Fibroblast of pulmonary artery (primary cell): ENCODE data around the gene SWSAP1.

Experiments
- DNase-seq: peaks from one replicate; pipeline ENCODE4 v3.0.0-alpha.2; 2010; ENCODE audit warnings: low read depth
- H3K4me3 ChIP-seq: replicated peaks from 2 replicates; pipeline ENCODE4 v1.5.1; 2011; ENCODE audit warnings: low read depth, mild to moderate bottlenecking, control low read depth, low read length, moderate library complexity
- CTCF ChIP-seq: IDR thresholded peaks from 2 replicates; pipeline ENCODE4 v1.5.1; 2011; ENCODE audit warnings: mild to moderate bottlenecking, control low read depth, low read length, inconsistent platforms; ENCODE audit errors: missing control alignments

The SWSAP1 gene

GRCh38 chr19:11356676-11357550, 17.6 kb upstream of the SWSAP1 start:
- no peak for TF ChIP-seq CTCF
- DNase-seq = no peak
- H3K4me3 ChIP-seq = no peak overlapping the region

- no peak overlapping the region for H3K4me3 ChIP-seq
- DNase-seq = no peak
- TF ChIP-seq CTCF = no peak
These were observed 15.0 kb upstream of the SWSAP1 start for GRCh38 chr19:11359421-11359820.

- TF ChIP-seq CTCF = no peak
- no peak overlapping the region for H3K4me3 ChIP-seq
These were observed 13.3 kb upstream of the SWSAP1 start for GRCh38 chr19:11361037-11361770.

GRCh38 chr19:11361771-11362731, 12.4 kb upstream of the SWSAP1 start:
- DNase-seq = no peak
- no peak overlapping the region for H3K4me3 ChIP-seq
- TF ChIP-seq CTCF = no peak

More at GRCh38 chr19:11361037-11361770, 13.3 kb upstream of the SWSAP1 start:
- no peak for DNase-seq

DNA sequence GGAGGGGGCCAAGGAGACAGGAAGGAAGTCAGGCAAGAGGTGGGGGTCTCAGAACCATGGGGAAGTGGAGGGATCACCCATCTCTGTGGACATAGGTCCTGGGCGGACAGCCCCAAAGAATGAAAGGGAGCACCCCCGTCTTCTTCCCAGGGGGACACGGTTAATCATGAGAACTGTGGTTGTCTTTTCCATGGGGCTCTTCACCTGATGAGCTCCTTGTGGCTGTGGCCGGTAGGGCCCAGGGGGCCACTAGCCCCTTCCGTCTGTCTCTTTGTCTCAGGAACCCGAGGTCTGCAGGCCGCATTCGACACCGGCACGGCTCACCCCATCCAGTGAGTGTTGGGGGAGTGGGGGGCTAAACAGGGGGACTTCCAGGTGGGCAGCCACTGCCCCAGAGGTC, 10.6 kb upstream of the SWSAP1 start:
- no peak for DNase-seq
- TF ChIP-seq CTCF = no peak
- no peak overlapping the region for H3K4me3 ChIP-seq

GRCh38 chr19:11364296-11364904, 10.1 kb upstream of the SWSAP1 start:
- H3K4me3 ChIP-seq = no peak overlapping the region
- no peak for TF ChIP-seq CTCF
- DNase-seq = no peak
